Spleen (tissue), 11 donors: Measurements from ENCODE around the gene SNRNP70. TPM values are rescaled to one million over a fixed set of nuclear protein-coding genes. Genes with fewer than 3 reads are reported as not detected.
"Not testable (repeated sequence)": the region's sequence is repeated elsewhere in the genome, so short reads cannot be mapped to it uniquely, and the experiment has no call there.

Source experiments
- DNase-seq: peaks from one replicate; pipeline ENCODE4 v3.0.0-alpha.2; 2020
- H3K27ac ChIP-seq, 8 donors: fragments of 200-600 bp; sonication (generic) in 7 of 8; 1 replicate in 4 of 8; 2 replicates in 4 of 8; pipeline versions ENCODE4 v1.5.0 to v1.8.0; 2016 to 2021; ENCODE audit warnings: inconsistent platforms in 4 of 8, mild to moderate bottlenecking in 4 of 8, moderate library complexity in 1 of 8
- H3K27me3 ChIP-seq, 7 donors: fragments of 200-600 bp; sonication (generic) in 6 of 7; replicated peaks in 1 of 7; 1 replicate in 4 of 7; 2 replicates in 3 of 7; pipeline versions ENCODE4 v1.5.0 to v1.8.0; 2016 to 2021; ENCODE audit warnings: inconsistent platforms in 3 of 7, mild to moderate bottlenecking in 1 of 7
- H3K36me3 ChIP-seq, 6 donors: fragments of 200-600 bp; sonication (generic) in 5 of 6; 1 replicate in 4 of 6; 2 replicates in 2 of 6; pipeline versions ENCODE4 v1.5.0 to v1.8.0; 2016 to 2021; ENCODE audit warnings: inconsistent platforms in 2 of 6
- H3K4me1 ChIP-seq, 6 donors: fragments of 200-600 bp; sonication (generic) in 5 of 6; 1 replicate in 3 of 6; 2 replicates in 3 of 6; pipeline versions ENCODE4 v1.5.0 to v1.8.0; 2016 to 2021; ENCODE audit warnings: inconsistent platforms in 3 of 6
- H3K4me3 ChIP-seq, 8 donors: fragments of 200-600 bp; sonication (generic) in 7 of 8; 1 replicate in 4 of 8; 2 replicates in 4 of 8; pipeline versions ENCODE4 v1.5.0 to v1.8.0; 2016 to 2021; ENCODE audit warnings: inconsistent platforms in 4 of 8, mild to moderate bottlenecking in 4 of 8, moderate library complexity in 2 of 8
- H3K9me3 ChIP-seq, 8 donors: fragments of 200-600 bp; sonication (generic) in 7 of 8; 1 replicate in 4 of 8; 2 replicates in 4 of 8; pipeline versions ENCODE4 v1.5.0 to v1.8.0; 2016 to 2021; ENCODE audit warnings: inconsistent platforms in 4 of 8
- CTCF ChIP-seq, 11 experiments: fragments of 200-600 bp in 7 of 11; fragments of 450-650 bp in 4 of 11; sonication (generic) in 4 of 11; IDR thresholded peaks in 8 of 11; conservative IDR thresholded peaks in 3 of 11; 1 replicate in 7 of 11; 2 replicates in 4 of 11; pipeline versions ENCODE4 v1.4.0 to v1.8.0; 2016 to 2021; ENCODE audit warnings: antibody characterized with exemption in 11 of 11, inconsistent platforms in 4 of 11, mild to moderate bottlenecking in 1 of 11
- POLR2A ChIP-seq, 3 donors: fragments of 450-650 bp; IDR thresholded peaks; one replicate each; pipeline ENCODE4 v1.5.1; 2017; ENCODE audit warnings: antibody characterized with exemption in 3 of 3, mild to moderate bottlenecking in 1 of 3
- POLR2AphosphoS5 ChIP-seq, 3 donors: sonication (generic); formaldehyde crosslinking; IDR thresholded peaks; one replicate each; pipeline ENCODE4 v1.5.1; 2017; ENCODE audit warnings: antibody characterized with exemption in 3 of 3
- WGBS, 5 donors: extraction: QIAGEN DNeasy Blood & Tissue Kit in 3 of 5; methylation state at CpG; one replicate each; pipeline versions ENCODE4 v1.1.5 to v1.1.7; 2013 to 2018; 5-methylcytosine and 5-hydroxymethylcytosine counted together
- intact Hi-C: fragments of 100-400 bp; cut with DNase I; formaldehyde crosslinking; loops from one replicate; pipeline ENCODE4 v1.15.0; 2023; ENCODE audit warnings: low total_unique reads
- polyA plus RNA-seq, 3 donors: library from polyadenylated mRNA; stranded (reverse); fragments of 200-250 nt; gene quantifications; one replicate each; pipeline ENCODE4 v1.2.1, GENCODE V29; 2013
- total RNA-seq, 7 donors: library from RNA; depleted of rRNA in 3 of 7; stranded (reverse); fragments of >200 nt in 3 of 7; fragmentation: NEBNext Ultra II Directional in 4 of 7; extraction: Animal tissue kit (Norgen Biotek cat#: 25700) in 4 of 7; gene quantifications; one replicate each; pipeline versions ENCODE4 v1.1.0 to v1.2.1, GENCODE V29; 2016 to 2021
- donor health status: healthy with polysubstance abuse.
- donor health status: DM: no; HTN: no; CAD: no; lungs with moderate emphysema.
- donor health status: DM: no; HTN: no; CAD: no.
- donor health status: Bipolar disorder and iron deficiency.
- donor health status: healthy.
- donor health status: DM: no; HTN: no; CAD: no.
- donor health status: DM: yes; HTN: yes; CAD: no.

The SNRNP70 gene
- total and polyA plus RNA-seq, 10 donors, result 198 to 559 (median 272) TPM

- Histone ChIP-seq H3K4me3 (no peak overlapping the region), H3K9me3 (no peaks in the 10 kb centered on the region), H3K27me3 (peaks cover 0 to 10% (median 4%) of the 10 kb centered on the region in 7 donors), H3K4me1 (peaks cover 1 to 23% (median 19%) of the 10 kb centered on the region in 6 donors), H3K27ac (no peak overlapping the region), H3K36me3 (no peaks in the 10 kb centered on the region)
- TF ChIP-seq CTCF (IDR thresholded peaks at IDR 0.05 in 8 of 11, conservative IDR thresholded peaks at IDR 0.05 in 3 of 11) (no peak), POLR2AphosphoS5 (IDR thresholded peaks at IDR 0.05) (no peak), POLR2A (IDR thresholded peaks at IDR 0.05) (no peak)
- no peak for DNase-seq
- WGBS, 5 donors, result 60 to 68% (median 68%) methylated on average over 22 to 23 of the region's 23 CpGs
- intact Hi-C loops, result no loop called here
These were observed 39.9 kb downstream of the SNRNP70 start for GRCh38 chr19:49125025-49125731.

DNA sequence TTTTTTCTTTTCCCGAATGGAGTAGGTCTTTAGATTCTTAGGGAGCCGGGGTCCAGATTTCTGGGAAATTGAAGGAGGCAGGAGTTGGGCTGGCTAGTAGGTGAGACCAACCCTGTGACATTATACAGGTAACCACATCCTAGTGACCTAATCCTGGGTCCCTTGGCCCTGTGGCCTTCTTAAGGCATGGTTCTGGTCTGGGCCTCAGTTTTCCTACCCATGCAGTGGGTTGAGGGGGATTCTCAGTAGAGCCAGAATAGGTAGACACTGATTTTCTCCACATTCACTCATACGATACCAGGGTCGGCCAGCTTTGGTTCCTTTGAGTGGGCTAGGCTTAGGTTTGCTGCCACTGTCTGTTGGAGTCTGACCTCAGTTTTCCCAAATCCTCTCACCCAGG, 41.3 kb downstream of the SNRNP70 start:
- H3K27me3 ChIP-seq, result peaks cover 0 to 2% (median 0%) of the 10 kb centered on the region in 7 donors
- H3K4me1 ChIP-seq, result peaks cover 0 to 19% (median 16%) of the 10 kb centered on the region in 6 donors
- 71 to 85% (median 78%) methylated on average over 4 of the region's 4 CpGs for WGBS, 5 donors
- H3K4me3 ChIP-seq, result no peak overlapping the region
- H3K36me3 ChIP-seq, result no peaks in the 10 kb centered on the region
- no peak overlapping the region for H3K27ac ChIP-seq
- TF ChIP-seq POLR2A (IDR thresholded peaks at IDR 0.05), result no peak
- no peak for TF ChIP-seq CTCF (IDR thresholded peaks at IDR 0.05 in 8 of 11, conservative IDR thresholded peaks at IDR 0.05 in 3 of 11)
- TF ChIP-seq POLR2AphosphoS5 (IDR thresholded peaks at IDR 0.05), result no peak
- no peak for DNase-seq
- intact Hi-C loops, result no loop called here
- no peaks in the 10 kb centered on the region for H3K9me3 ChIP-seq

- H3K36me3 ChIP-seq, H3K27ac ChIP-seq, DNase-seq, intact Hi-C loops, H3K27me3 ChIP-seq, H3K9me3 ChIP-seq: not testable (repeated sequence)
- WGBS, 5 donors, result 90 to 100% (median 96%) methylated on average over 12 of the region's 12 CpGs
- Histone ChIP-seq H3K4me1 (peaks cover 0 to 19% (median 16%) of the 10 kb centered on the region in 6 donors), H3K4me3 (peak overlapping the region in 3 of 8 donors; percentile 32 to 69 (median 36))
These were observed 42.0 kb downstream of the SNRNP70 start for GRCh38 chr19:49127225-49127624.

GRCh38 chr19:49127674-49128544, 42.7 kb downstream of the SNRNP70 start:
- peaks cover 0 to 5% (median 0%) of the 10 kb centered on the region in 7 donors for H3K27me3 ChIP-seq
- peak; percentile 97 for DNase-seq
- TF ChIP-seq CTCF (IDR thresholded peaks at IDR 0.05 in 8 of 11, conservative IDR thresholded peaks at IDR 0.05 in 3 of 11), result peak in 5 of 11 experiments; percentile 28 to 43 (median 37)
- no peak for TF ChIP-seq POLR2A (IDR thresholded peaks at IDR 0.05)
- TF ChIP-seq POLR2AphosphoS5 (IDR thresholded peaks at IDR 0.05), result peak; percentile 62 to 82 (median 73)
- H3K4me1 ChIP-seq, result peaks cover 0 to 20% (median 16%) of the 10 kb centered on the region in 6 donors
- peak overlapping the region in 7 of 8 donors; percentile 24 to 77 (median 67) for H3K27ac ChIP-seq
- H3K36me3 ChIP-seq, result no peaks in the 10 kb centered on the region
- no peaks in the 10 kb centered on the region for H3K9me3 ChIP-seq
- intact Hi-C loops, result no loop called here
- 4 to 7% (median 5%) methylated on average over 28 to 63 of the region's 63 CpGs for WGBS, 5 donors
- peak overlapping the region in 7 of 8 donors; percentile 23 to 69 (median 36) for H3K4me3 ChIP-seq
